PC-3 (cell line): ENCODE results near the gene ACTN4. TPM values are rescaled to one million over a fixed set of nuclear protein-coding genes. Genes with fewer than 3 reads are reported as not detected.

Source experiments
- ATAC-seq: fragments of 200-7000 bp; cut with Tn5 transposase; 2 replicates; pipeline ENCODE4 v1.9.1; 2020; ENCODE audit warnings: mild to moderate bottlenecking, moderate library complexity
- BruUV-seq: library from RNA; stranded (reverse); fragments of 400-500 nt; replicated peaks from 2 replicates; lab custom pipeline; 2021; lab: Mats Ljungman, UMichigan
- CTCF ChIA-PET: fragments of 300-600 bp; sonication (Branson Sonifier 250); formaldehyde crosslinking; loops from one replicate; lab custom pipeline; 2022; ENCODE audit warnings: antibody characterized with exemption; lab: Charles Lee
- POLR2A ChIA-PET: fragments of 300-600 bp; sonication (Branson Sonifier 250); formaldehyde crosslinking; loops from one replicate; lab custom pipeline; 2022; ENCODE audit warnings: antibody characterized with exemption; ENCODE audit not compliant: unreplicated experiment; lab: Charles Lee
- DNase-seq: peaks from one replicate; pipeline ENCODE4 v3.0.0-alpha.2; 2015
- H2AFZ ChIP-seq: fragments of 300-600 bp; sonication (generic); 2 replicates; pipeline ENCODE4 v1.6.0; 2016; ENCODE audit warnings: antibody characterized with exemption, low read length
- H3F3A ChIP-seq: fragments of 300-600 bp; sonication (generic); one replicate; pipeline ENCODE4 v1.6.0; 2017; ENCODE audit warnings: antibody characterized with exemption, low read length, control low read depth, mild to moderate bottlenecking; ENCODE audit not compliant: unreplicated experiment
- H3K27ac ChIP-seq: fragments of 300-600 bp; sonication (generic); 2 replicates; pipeline ENCODE4 v1.5.1; 2016; ENCODE audit warnings: mild to moderate bottlenecking, low read length
- H3K27me3 ChIP-seq: fragments of 300-600 bp; sonication (generic); 2 replicates; pipeline ENCODE4 v1.6.1; 2016; ENCODE audit warnings: low read length, mixed read lengths
- H3K36me3 ChIP-seq: fragments of 300-600 bp; sonication (generic); 2 replicates; pipeline ENCODE4 v1.6.1; 2016; ENCODE audit warnings: low read depth, mixed run types, low read length, mixed read lengths
- H3K4me1 ChIP-seq: fragments of 300-600 bp; sonication (generic); 2 replicates; pipeline ENCODE4 v1.5.1; 2016; ENCODE audit warnings: low read length; ENCODE audit not compliant: insufficient read depth
- H3K4me2 ChIP-seq: fragments of 300-600 bp; sonication (generic); 2 replicates; pipeline ENCODE4 v1.6.0; 2016; ENCODE audit warnings: low read length
- H3K4me3 ChIP-seq: fragments of 300-600 bp; sonication (generic); 2 replicates; pipeline ENCODE4 v1.5.1; 2016; ENCODE audit warnings: mild to moderate bottlenecking, low read length, mixed read lengths
- H3K79me2 ChIP-seq: fragments of 300-600 bp; sonication (generic); 2 replicates; pipeline ENCODE4 v1.6.1; 2017; ENCODE audit warnings: low read length, mixed read lengths
- H3K9ac ChIP-seq: fragments of 300-600 bp; sonication (generic); 2 replicates; pipeline ENCODE4 v1.6.0; 2016; ENCODE audit warnings: mild to moderate bottlenecking, low read length
- H3K9me2 ChIP-seq: fragments of 300-600 bp; sonication (generic); replicated peaks from 2 replicates; pipeline ENCODE4 v1.6.1; 2016; ENCODE audit warnings: mixed run types, low read length, mixed read lengths
- H3K9me3 ChIP-seq: fragments of 300-600 bp; sonication (generic); 2 replicates; pipeline ENCODE4 v1.6.1; 2016; ENCODE audit warnings: low read length, mixed read lengths
- H4K20me1 ChIP-seq: fragments of 300-600 bp; sonication (generic); 2 replicates; pipeline ENCODE4 v1.6.1; 2016; ENCODE audit warnings: low read length, mixed read lengths
- CTCF ChIP-seq: fragments of 300-600 bp; sonication (generic); conservative IDR thresholded peaks from 2 replicates; pipeline ENCODE4 v1.5.1; 2017; ENCODE audit warnings: antibody characterized with exemption, low read depth, mild to moderate bottlenecking, low read length
- EZH2 ChIP-seq: fragments of 300-600 bp; sonication (generic); IDR thresholded peaks from one replicate; pipeline ENCODE4 v1.6.1; 2017; ENCODE audit warnings: antibody characterized with exemption, mild to moderate bottlenecking, low read length; ENCODE audit not compliant: unreplicated experiment
- EZH2phosphoT487 ChIP-seq: fragments of 300-600 bp; sonication (generic); IDR thresholded peaks from 2 replicates; pipeline ENCODE4 v1.6.1; 2018; ENCODE audit warnings: mild to moderate bottlenecking, antibody characterized with exemption, low read length, borderline replicate concordance
- intact Hi-C: fragments of 100-400 bp; cut with micrococcal nuclease; formaldehyde crosslinking; loops from 2 replicates; pipeline ENCODE4 v1.9.0; 2023
- total RNA-seq: library from RNA; depleted of rRNA; stranded (reverse); fragments of >200 nt; gene quantifications from 2 replicates; pipeline ENCODE4 v1.2.3, GENCODE V29; 2014

ACTN4 gene
- total RNA-seq, 1 experiment from 2014 or later, result 397 TPM

GRCh38 chr19:38709119-38709518, 61.7 kb downstream of the ACTN4 start:
- CTCF ChIA-PET, result no interaction called here
- H3K36me3 ChIP-seq, result peaks cover 90% of the 10 kb centered on the region

GRCh38 chr19:38709671-38710415, 62.4 kb downstream of the ACTN4 start:
- no peaks in the 10 kb centered on the region for H4K20me1 ChIP-seq
- H3K36me3 ChIP-seq, result peaks cover 91% of the 10 kb centered on the region
- H3K9ac ChIP-seq, result no peak overlapping the region
- peaks cover 19% of the 10 kb centered on the region; the same call in 1 of the 2 replicates for H3K79me2 ChIP-seq
- no peak for ATAC-seq
- no TSS peak for BruUV-seq
- no peak for DNase-seq
- H2AFZ ChIP-seq, result no peak overlapping the region
- H3K27me3 ChIP-seq, result no peaks in the 10 kb centered on the region
- TF ChIP-seq EZH2phosphoT487 (no peak), EZH2 (no peak), CTCF (no peak)
- ChIA-PET CTCF (no interaction called here), POLR2A (interaction anchor here (0.6 kb wide), 1 partner anchor 368 kb away, joined by 3 read pairs; no protein-coding TSS in a partner anchor)
- H3F3A ChIP-seq, result peaks cover 3% of the 10 kb centered on the region
- no peaks in the 10 kb centered on the region for H3K9me3 ChIP-seq
- no peak overlapping the region for H3K27ac ChIP-seq
- intact Hi-C loops, result loop anchor here (10.0 kb wide), 1 partner anchor 55 kb away; no protein-coding TSS in a partner anchor
- H3K9me2 ChIP-seq, result no peaks in the 10 kb centered on the region
- H3K4me1 ChIP-seq, result peaks cover 22% of the 10 kb centered on the region
- H3K4me2 ChIP-seq, result no peak overlapping the region
- H3K4me3 ChIP-seq, result no peak overlapping the region

More at GRCh38 chr19:38709119-38709518, 61.7 kb downstream of the ACTN4 start:
- no peaks in the 10 kb centered on the region for H3K27me3 ChIP-seq
- peaks cover 3% of the 10 kb centered on the region for H3F3A ChIP-seq
- H3K9me3 ChIP-seq, result no peaks in the 10 kb centered on the region
- H3K4me1 ChIP-seq, result peaks cover 22% of the 10 kb centered on the region
- intact Hi-C loops, result loop anchor here (10.0 kb wide), 1 partner anchor 54 kb away; no protein-coding TSS in a partner anchor
- no peak overlapping the region for H3K9ac ChIP-seq
- ATAC-seq (no peak), DNase-seq (no peak)
- no peaks in the 10 kb centered on the region for H3K9me2 ChIP-seq
- TF ChIP-seq EZH2phosphoT487 (no peak), CTCF (no peak), EZH2 (no peak)
- no TSS peak for BruUV-seq
- POLR2A ChIA-PET, result no interaction called here
- H3K4me2 ChIP-seq, result no peak overlapping the region
- peaks cover 26% of the 10 kb centered on the region; the same call in 1 of the 2 replicates for H3K79me2 ChIP-seq
- H4K20me1 ChIP-seq, result no peaks in the 10 kb centered on the region
- no peak overlapping the region for H2AFZ ChIP-seq
- H3K4me3 ChIP-seq, result no peak overlapping the region
- no peak overlapping the region for H3K27ac ChIP-seq

- peaks cover 88% of the 10 kb centered on the region for H3K36me3 ChIP-seq
- POLR2A ChIA-PET, result interaction anchor here (0.6 kb wide), 1 partner anchor 368 kb away, joined by 3 read pairs; no protein-coding TSS in a partner anchor
Measured at GRCh38 chr19:38710416-38710702, 62.9 kb downstream of the ACTN4 start.

More at GRCh38 chr19:38710416-38710702, 62.9 kb downstream of the ACTN4 start:
- Histone ChIP-seq H2AFZ (no peak overlapping the region), H3K27ac (no peak overlapping the region), H3K4me1 (peaks cover 22% of the 10 kb centered on the region), H3K9me2 (no peaks in the 10 kb centered on the region), H3K9ac (no peak overlapping the region), H4K20me1 (no peaks in the 10 kb centered on the region), H3K4me2 (no peak overlapping the region), H3F3A (peaks cover 3% of the 10 kb centered on the region), H3K27me3 (no peaks in the 10 kb centered on the region), H3K4me3 (no peak overlapping the region), H3K9me3 (no peaks in the 10 kb centered on the region), H3K79me2 (peaks cover 16% of the 10 kb centered on the region; the same call in 1 of the 2 replicates)
- DNase-seq (no peak), ATAC-seq (no peak)
- no TSS peak for BruUV-seq
- TF ChIP-seq EZH2phosphoT487 (no peak), CTCF (no peak)
- CTCF ChIA-PET, result no interaction called here
- intact Hi-C loops, result no loop called here
